ENCODE measurements around the gene FAM25A. TPM values are rescaled to one million over a fixed set of nuclear protein-coding genes. Genes with fewer than 3 reads are reported as not detected.
"Not testable (repeated sequence)": the region's sequence is repeated elsewhere in the genome, so short reads cannot be mapped to it uniquely, and the experiment has no call there.

Gene FAM25A
- total and polyA plus RNA-seq, 2 experiments from 2014 or later: not detected

DNA sequence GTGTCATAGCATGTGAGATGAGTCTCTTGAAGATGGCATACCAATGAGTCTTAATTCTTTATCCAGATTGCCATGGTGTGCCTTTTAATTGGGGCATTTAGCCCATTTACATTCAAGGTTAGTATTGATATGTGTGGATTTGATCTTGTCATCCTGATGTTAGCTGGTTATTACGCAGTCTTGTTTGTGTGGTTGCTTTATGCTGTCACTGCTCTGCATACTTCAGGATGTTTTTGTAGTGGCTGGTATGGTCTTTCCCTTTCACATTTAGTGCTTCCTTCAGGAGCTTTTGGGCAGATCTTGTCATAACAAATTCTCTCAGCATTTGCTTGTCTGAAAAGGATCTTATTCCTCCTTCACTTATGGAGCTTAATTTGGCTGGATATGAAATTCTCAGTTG is 16.5 kb downstream of the FAM25A start:
- no peak overlapping the region for H3K4me3 ChIP-seq
- H3K27ac ChIP-seq: no peak overlapping the region
- H3K27me3 ChIP-seq: no peaks in the 10 kb centered on the region
- no peaks in the 10 kb centered on the region for H3K9me3 ChIP-seq (ENCODE audit: low read depth)
- no peaks in the 10 kb centered on the region for H3K4me1 ChIP-seq (ENCODE audit: low read depth)
- TF ChIP-seq, protein P1, sequence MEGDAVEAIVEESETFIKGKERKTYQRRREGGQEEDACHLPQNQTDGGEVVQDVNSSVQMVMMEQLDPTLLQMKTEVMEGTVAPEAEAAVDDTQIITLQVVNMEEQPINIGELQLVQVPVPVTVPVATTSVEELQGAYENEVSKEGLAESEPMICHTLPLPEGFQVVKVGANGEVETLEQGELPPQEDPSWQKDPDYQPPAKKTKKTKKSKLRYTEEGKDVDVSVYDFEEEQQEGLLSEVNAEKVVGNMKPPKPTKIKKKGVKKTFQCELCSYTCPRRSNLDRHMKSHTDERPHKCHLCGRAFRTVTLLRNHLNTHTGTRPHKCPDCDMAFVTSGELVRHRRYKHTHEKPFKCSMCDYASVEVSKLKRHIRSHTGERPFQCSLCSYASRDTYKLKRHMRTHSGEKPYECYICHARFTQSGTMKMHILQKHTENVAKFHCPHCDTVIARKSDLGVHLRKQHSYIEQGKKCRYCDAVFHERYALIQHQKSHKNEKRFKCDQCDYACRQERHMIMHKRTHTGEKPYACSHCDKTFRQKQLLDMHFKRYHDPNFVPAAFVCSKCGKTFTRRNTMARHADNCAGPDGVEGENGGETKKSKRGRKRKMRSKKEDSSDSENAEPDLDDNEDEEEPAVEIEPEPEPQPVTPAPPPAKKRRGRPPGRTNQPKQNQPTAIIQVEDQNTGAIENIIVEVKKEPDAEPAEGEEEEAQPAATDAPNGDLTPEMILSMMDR (IDR thresholded peaks at IDR 0.05; ENCODE audit: low read depth, low read length): no peak
- no peak for DNase-seq (ENCODE audit: low read depth in 1 of 2, low spot score in 1 of 2)
- H3K36me3 ChIP-seq: no peaks in the 10 kb centered on the region

DNA sequence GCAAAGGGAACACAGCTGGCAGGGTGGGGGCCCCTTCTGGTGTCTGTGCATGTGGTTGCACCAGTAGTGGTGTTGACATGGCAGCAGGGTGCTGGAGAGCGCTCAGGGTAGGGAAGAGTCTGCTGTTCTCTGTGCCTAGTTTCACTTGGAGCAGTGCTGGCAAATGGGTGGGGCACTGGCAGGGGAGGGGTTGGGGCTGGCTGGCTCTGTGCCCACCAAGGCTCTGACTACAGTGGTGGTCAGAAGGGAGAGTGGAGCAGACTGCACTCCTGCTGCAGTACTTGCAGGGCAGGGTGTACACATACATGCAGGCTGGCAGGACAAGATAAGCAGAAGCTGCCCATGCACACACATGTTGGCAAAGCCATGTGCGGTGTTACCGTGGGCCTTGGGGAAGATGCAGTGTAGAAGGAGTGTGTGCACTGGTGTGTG is 18.2 kb downstream of the FAM25A start:
- TF ChIP-seq, protein P1 (IDR thresholded peaks at IDR 0.05; ENCODE audit: low read depth, low read length): no peak
- Histone ChIP-seq H3K9me3 (ENCODE audit: low read depth) (no peaks in the 10 kb centered on the region), H3K27ac (no peak overlapping the region), H3K36me3 (no peaks in the 10 kb centered on the region), H3K4me3 (no peak overlapping the region), H3K4me1 (ENCODE audit: low read depth) (no peaks in the 10 kb centered on the region), H3K27me3 (no peaks in the 10 kb centered on the region)
- peak in 1 of 2 donors; percentile 7 for DNase-seq (ENCODE audit: low read depth in 1 of 2, low spot score in 1 of 2)

DNA sequence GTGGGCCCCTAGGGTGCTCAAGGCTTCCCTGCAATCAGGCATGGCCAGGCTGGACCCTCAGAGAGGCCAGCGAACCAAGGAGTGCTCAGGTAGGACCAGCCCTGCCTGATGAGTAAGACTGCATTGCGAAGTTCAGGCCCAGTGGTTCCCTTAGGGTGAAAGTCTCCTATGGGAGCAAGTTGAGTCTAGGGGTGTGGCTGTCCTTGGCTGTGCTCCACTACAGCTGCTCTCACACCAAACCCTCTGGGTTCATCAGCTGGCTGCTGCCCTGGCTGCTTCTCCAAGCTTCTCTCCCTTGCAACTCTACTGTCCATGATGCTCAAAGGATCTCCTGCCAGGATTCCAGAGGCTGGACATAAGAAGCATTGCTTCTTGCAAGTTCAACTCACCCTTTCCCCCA is 18.7 kb downstream of the FAM25A start:
- TF ChIP-seq, protein P1 (IDR thresholded peaks at IDR 0.05; ENCODE audit: low read depth, low read length): no peak

DNA sequence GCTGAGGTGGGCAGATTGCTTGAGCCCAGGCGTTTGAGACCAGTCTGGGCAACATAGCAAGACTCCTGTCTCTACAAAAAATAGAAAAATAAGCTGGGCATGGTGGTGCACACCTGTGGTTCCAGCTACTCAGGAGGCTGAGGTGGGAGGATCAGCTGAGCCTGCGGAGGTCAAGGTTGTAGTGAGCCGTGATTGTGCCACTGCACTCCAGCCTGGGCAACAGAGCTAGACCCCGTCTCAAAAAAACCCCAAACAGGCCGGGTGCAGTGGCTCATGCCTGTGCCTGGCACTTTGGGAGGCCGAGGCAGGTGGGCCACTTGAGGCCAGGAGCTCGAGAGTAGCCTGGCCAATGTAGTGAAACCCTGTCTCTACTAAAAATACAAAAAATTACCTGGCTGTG is 23.5 kb downstream of the FAM25A start:
- not testable (repeated sequence) for H3K4me1 ChIP-seq (ENCODE audit: low read depth); H3K27me3 ChIP-seq; H3K36me3 ChIP-seq; DNase-seq (ENCODE audit: low read depth in 1 of 2, low spot score in 1 of 2); H3K9me3 ChIP-seq (ENCODE audit: low read depth); H3K4me3 ChIP-seq; H3K27ac ChIP-seq

More for the DNA sequence above, 18.7 kb downstream of the FAM25A start:
- Histone ChIP-seq H3K9me3 (ENCODE audit: low read depth) (no peaks in the 10 kb centered on the region), H3K36me3 (no peaks in the 10 kb centered on the region), H3K27ac (no peak overlapping the region), H3K4me3 (no peak overlapping the region), H3K27me3 (no peaks in the 10 kb centered on the region), H3K4me1 (ENCODE audit: low read depth) (no peaks in the 10 kb centered on the region)
- DNase-seq (ENCODE audit: low read depth in 1 of 2, low spot score in 1 of 2): peak in 1 of 2 donors; percentile 5

DNA sequence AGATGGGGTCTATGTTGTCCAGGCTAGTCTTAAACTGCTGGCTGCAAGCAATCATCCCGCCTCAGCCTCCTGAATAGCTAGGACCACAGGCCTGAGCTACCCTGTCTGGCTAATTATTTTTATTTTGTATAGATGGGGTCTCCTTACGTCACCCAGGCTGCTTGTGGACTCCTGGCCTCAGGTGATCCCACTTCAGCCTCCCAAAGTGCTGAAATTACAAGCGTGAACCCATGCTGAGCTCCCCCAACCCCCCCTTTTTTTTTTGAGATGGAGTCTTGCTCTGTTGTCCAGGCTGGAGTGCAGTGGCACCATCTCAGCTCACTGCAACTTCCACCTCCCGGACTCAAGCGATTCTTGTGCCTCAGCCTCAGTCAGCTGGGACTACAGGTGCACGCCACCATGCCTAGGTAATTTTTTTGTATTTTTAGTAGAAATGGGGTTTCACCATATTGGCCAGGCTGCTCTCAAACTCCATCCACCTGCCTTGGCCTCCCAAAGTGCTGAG is 25.4 kb downstream of the FAM25A start:
- no peak overlapping the region for H3K4me3 ChIP-seq
- TF ChIP-seq, protein P1 (IDR thresholded peaks at IDR 0.05; ENCODE audit: low read depth, low read length): no peak
- no peaks in the 10 kb centered on the region for H3K9me3 ChIP-seq (ENCODE audit: low read depth)

DNA sequence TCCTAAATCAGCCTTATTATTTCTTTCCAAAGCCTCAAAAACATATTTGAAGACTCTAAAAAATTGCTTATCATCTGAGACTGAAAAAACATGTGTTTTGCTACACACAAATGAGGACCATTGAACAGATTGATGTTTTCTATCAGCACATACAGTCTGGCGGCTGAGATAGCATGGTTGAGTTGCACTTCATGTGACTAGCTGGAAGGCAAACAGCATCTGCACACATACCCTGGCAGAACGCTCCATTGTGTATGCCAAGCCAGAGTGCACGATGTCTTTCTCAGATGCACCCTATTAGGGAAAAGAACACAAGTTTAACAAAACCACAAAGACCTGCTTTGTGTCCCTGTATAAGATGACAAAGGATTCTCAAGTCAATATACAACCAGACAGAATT is 33.0 kb downstream of the FAM25A start:
- H3K36me3 ChIP-seq: peaks cover 42% of the 10 kb centered on the region
- TF ChIP-seq, protein P1 (IDR thresholded peaks at IDR 0.05; ENCODE audit: low read depth, low read length): no peak

More for the DNA sequence above, 25.4 kb downstream of the FAM25A start:
- Histone ChIP-seq H3K27me3 (no peaks in the 10 kb centered on the region), H3K4me1 (ENCODE audit: low read depth) (no peaks in the 10 kb centered on the region), H3K36me3 (peaks cover 12% of the 10 kb centered on the region), H3K27ac (no peak overlapping the region)
- no peak for DNase-seq (ENCODE audit: low read depth in 1 of 2, low spot score in 1 of 2)

More for the DNA sequence above, 33.0 kb downstream of the FAM25A start:
- H3K27me3 ChIP-seq: no peaks in the 10 kb centered on the region
- H3K4me3 ChIP-seq: no peak overlapping the region
- DNase-seq (ENCODE audit: low read depth in 1 of 2, low spot score in 1 of 2): peak in 1 of 2 donors; percentile 8
- H3K4me1 ChIP-seq (ENCODE audit: low read depth): peaks cover 14% of the 10 kb centered on the region
- no peaks in the 10 kb centered on the region for H3K9me3 ChIP-seq (ENCODE audit: low read depth)
- H3K27ac ChIP-seq: no peak overlapping the region
